Parathyroid adenoma (tissue), 2 donors: ENCODE data around the gene TCTN1.

Experiments used
- H2AFZ ChIP-seq: fragments of 300-600 bp; sonication (generic); one replicate; pipeline ENCODE4 v1.7.0; 2017; ENCODE audit warnings: antibody characterized with exemption, mild to moderate bottlenecking
- H3K27ac ChIP-seq: fragments of 300-600 bp; sonication (generic); one replicate; pipeline ENCODE4 v1.7.0; 2017
- H3K27me3 ChIP-seq: fragments of 300-600 bp; sonication (generic); one replicate; pipeline ENCODE4 v1.7.0; 2017; ENCODE audit warnings: low read length; ENCODE audit not compliant: control insufficient read depth, insufficient read depth
- H3K36me3 ChIP-seq: fragments of 300-600 bp; sonication (generic); one replicate; pipeline ENCODE4 v1.7.0; 2017; ENCODE audit warnings: low read length; ENCODE audit not compliant: control insufficient read depth, insufficient read depth
- H3K4me1 ChIP-seq: fragments of 300-600 bp; sonication (generic); one replicate; pipeline ENCODE4 v1.7.0; 2017; ENCODE audit warnings: control low read depth
- H3K4me2 ChIP-seq: fragments of 300-600 bp; sonication (generic); one replicate; pipeline ENCODE4 v1.7.0; 2017; ENCODE audit warnings: low read length
- H3K4me3 ChIP-seq: fragments of 300-600 bp; sonication (generic); one replicate; pipeline ENCODE4 v1.7.0; 2017; ENCODE audit warnings: low read depth, low read length
- H3K79me2 ChIP-seq: fragments of 300-600 bp; sonication (generic); one replicate; pipeline ENCODE4 v1.7.0; 2017; ENCODE audit warnings: control low read depth
- H3K9ac ChIP-seq: fragments of 300-600 bp; sonication (generic); one replicate; pipeline ENCODE4 v1.7.0; 2017; ENCODE audit warnings: mild to moderate bottlenecking
- H3K9me3 ChIP-seq: fragments of 300-600 bp; sonication (generic); one replicate; pipeline ENCODE4 v1.7.0; 2017; ENCODE audit warnings: low read length; ENCODE audit not compliant: control insufficient read depth
- CTCF ChIP-seq: fragments of 300-600 bp; sonication (generic); IDR thresholded peaks from one replicate; pipeline ENCODE4 v1.7.0; 2017; ENCODE audit warnings: antibody characterized with exemption, mild to moderate bottlenecking
- donor health status: primary hyperparathyroidism.

Gene TCTN1

GRCh38 chr12:110627500-110628195, 13.7 kb downstream of the TCTN1 start:
- Histone ChIP-seq H3K9ac (no peak overlapping the region), H2AFZ (no peak overlapping the region), H3K9me3 (no peaks in the 10 kb centered on the region), H3K4me3 (no peak overlapping the region), H3K4me1 (no peaks in the 10 kb centered on the region), H3K79me2 (no peaks in the 10 kb centered on the region), H3K27ac (no peak overlapping the region), H3K4me2 (no peak overlapping the region), H3K27me3 (no peaks in the 10 kb centered on the region), H3K36me3 (no peaks in the 10 kb centered on the region)
- no peak for TF ChIP-seq CTCF

- H3K36me3 ChIP-seq = no peaks in the 10 kb centered on the region
- no peak overlapping the region for H3K4me2 ChIP-seq
- no peak for TF ChIP-seq CTCF
- no peaks in the 10 kb centered on the region for H3K9me3 ChIP-seq
- no peaks in the 10 kb centered on the region for H3K79me2 ChIP-seq
- H3K27ac ChIP-seq = no peak overlapping the region
- no peaks in the 10 kb centered on the region for H3K27me3 ChIP-seq
- no peak overlapping the region for H2AFZ ChIP-seq
- H3K4me1 ChIP-seq = no peaks in the 10 kb centered on the region
- no peak overlapping the region for H3K9ac ChIP-seq
- no peak overlapping the region for H3K4me3 ChIP-seq
These were observed 21.1 kb downstream of the TCTN1 start for GRCh38 chr12:110635055-110635454.

- no peaks in the 10 kb centered on the region for H3K79me2 ChIP-seq
- no peak overlapping the region for H3K4me2 ChIP-seq
- no peak overlapping the region for H3K9ac ChIP-seq
- H3K4me3 ChIP-seq = no peak overlapping the region
- no peak for TF ChIP-seq CTCF
- H3K4me1 ChIP-seq = no peaks in the 10 kb centered on the region
- no peak overlapping the region for H3K27ac ChIP-seq
- no peaks in the 10 kb centered on the region for H3K27me3 ChIP-seq
- no peaks in the 10 kb centered on the region for H3K36me3 ChIP-seq
- no peak overlapping the region for H2AFZ ChIP-seq
- H3K9me3 ChIP-seq = no peaks in the 10 kb centered on the region
These were observed 22.6 kb downstream of the TCTN1 start for GRCh38 chr12:110636516-110636915.

GRCh38 chr12:110637869-110638441, 24.0 kb downstream of the TCTN1 start:
- H3K4me3 ChIP-seq = no peak overlapping the region
- no peak for TF ChIP-seq CTCF
- no peaks in the 10 kb centered on the region for H3K4me1 ChIP-seq
- H3K27me3 ChIP-seq = no peaks in the 10 kb centered on the region
- H3K27ac ChIP-seq = no peak overlapping the region
- H3K79me2 ChIP-seq = no peaks in the 10 kb centered on the region
- no peaks in the 10 kb centered on the region for H3K9me3 ChIP-seq
- H2AFZ ChIP-seq = no peak overlapping the region
- H3K9ac ChIP-seq = no peak overlapping the region
- no peaks in the 10 kb centered on the region for H3K36me3 ChIP-seq
- no peak overlapping the region for H3K4me2 ChIP-seq

GRCh38 chr12:110638796-110639195, 24.9 kb downstream of the TCTN1 start:
- Histone ChIP-seq H3K4me2 (no peak overlapping the region), H3K9me3 (no peaks in the 10 kb centered on the region), H3K27me3 (no peaks in the 10 kb centered on the region), H3K36me3 (no peaks in the 10 kb centered on the region), H2AFZ (no peak overlapping the region), H3K9ac (no peak overlapping the region), H3K27ac (no peak overlapping the region), H3K79me2 (no peaks in the 10 kb centered on the region), H3K4me1 (no peaks in the 10 kb centered on the region), H3K4me3 (no peak overlapping the region)
- TF ChIP-seq CTCF = no peak
